ENCODE measurements around the gene AAMDC. TPM values are rescaled to one million over a fixed set of nuclear protein-coding genes. Genes with fewer than 3 reads are reported as not detected.

The AAMDC gene
- total and polyA plus RNA-seq, 2 donors (not counting 1 experiment from before 2014, with no cell fraction given): 1.9 to 7.5 TPM

- intact Hi-C loops (cut with micrococcal nuclease): no loop called here
- CTCF ChIA-PET: no interaction called here
- Histone ChIP-seq H3K9ac (ENCODE audit: low read length) (no peak overlapping the region), H3K9me3 (ENCODE audit: control extremely low read depth in 1 of 3, control insufficient read depth in 2 of 3, insufficient read depth in 1 of 3, low read length in 2 of 3) (no peaks in the 10 kb centered on the region), H3K4me2 (replicated peaks; ENCODE audit: low read depth, low read length, poor library complexity, severe bottlenecking) (no peak overlapping the region), H3K4me3 (ENCODE audit: control extremely low read depth in 1 of 5, extremely low read depth in 1 of 5, insufficient read depth in 1 of 5, low read depth in 2 of 5, low read length in 4 of 5) (no peak overlapping the region), H3K27me3 (replicated peaks in 1 of 4; ENCODE audit: control extremely low read depth in 1 of 4, control insufficient read depth in 3 of 4, insufficient read depth in 4 of 4, low read length in 3 of 4) (no peaks in the 10 kb centered on the region), H3K79me2 (ENCODE audit: control insufficient read depth, insufficient read depth, low read length) (no peaks in the 10 kb centered on the region), H3K36me3 (replicated peaks in 1 of 2; ENCODE audit: control extremely low read depth in 1 of 2, control insufficient read depth in 1 of 2, extremely low read depth in 1 of 2, insufficient read depth in 2 of 2, low read length in 1 of 2) (peaks cover 10 to 54% of the 10 kb centered on the region in 2 experiments), H3K27ac (ENCODE audit: low read length in 2 of 2) (no peak overlapping the region), H2AFZ (ENCODE audit: insufficient read depth, low read depth, low read length, poor library complexity, severe bottlenecking) (no peak overlapping the region), H4K20me1 (ENCODE audit: control insufficient read depth, insufficient read depth, low read length, poor library complexity, severe bottlenecking) (no peaks in the 10 kb centered on the region), H3K4me1 (ENCODE audit: control insufficient read depth in 2 of 2, insufficient read depth in 2 of 2, low read length in 2 of 2) (peaks cover 10 to 11% of the 10 kb centered on the region in 2 donors)
- Mint-ChIP-seq H3K27me3 (no peaks in the 10 kb centered on the region), H3K27ac (no peak overlapping the region), H3K4me1 (peaks cover 13% of the 10 kb centered on the region), H3K9me3 (ENCODE audit: insufficient read depth) (no peaks in the 10 kb centered on the region), H3K4me3 (no peak overlapping the region)
- TF ChIP-seq CTCF (IDR thresholded peaks at IDR 0.05) (no peak), EZH2 (IDR thresholded peaks at IDR 0.05; ENCODE audit: borderline replicate concordance, insufficient read depth, low read depth, low read length, poor library complexity, severe bottlenecking) (no peak)
- 100% methylated on average over 2 of the region's 5 CpGs for WGBS (ENCODE audit: insufficient coverage)
- DNase-seq (no peak), ATAC-seq (ENCODE audit: low read depth) (no peak)
- POLR2A ChIA-PET: no interaction called here
Measured at GRCh38 chr11:77883775-77884174, 62.8 kb downstream of the AAMDC start.

- POLR2A ChIA-PET: no interaction called here
- H3K27me3 Mint-ChIP-seq: no peaks in the 10 kb centered on the region
- Histone ChIP-seq H3K36me3 (replicated peaks in 1 of 2; ENCODE audit: control extremely low read depth in 1 of 2, control insufficient read depth in 1 of 2, extremely low read depth in 1 of 2, insufficient read depth in 2 of 2, low read length in 1 of 2) (peaks cover 10 to 50% of the 10 kb centered on the region in 2 experiments), H2AFZ (ENCODE audit: insufficient read depth, low read depth, low read length, poor library complexity, severe bottlenecking) (no peak overlapping the region), H3K27ac (ENCODE audit: low read length in 2 of 2) (no peak overlapping the region), H3K79me2 (ENCODE audit: control insufficient read depth, insufficient read depth, low read length) (no peaks in the 10 kb centered on the region), H3K27me3 (replicated peaks in 1 of 4; ENCODE audit: control extremely low read depth in 1 of 4, control insufficient read depth in 3 of 4, insufficient read depth in 4 of 4, low read length in 3 of 4) (no peaks in the 10 kb centered on the region), H3K9me3 (ENCODE audit: control extremely low read depth in 1 of 3, control insufficient read depth in 2 of 3, insufficient read depth in 1 of 3, low read length in 2 of 3) (no peaks in the 10 kb centered on the region), H3K4me2 (replicated peaks; ENCODE audit: low read depth, low read length, poor library complexity, severe bottlenecking) (no peak overlapping the region), H3K4me1 (ENCODE audit: control insufficient read depth in 2 of 2, insufficient read depth in 2 of 2, low read length in 2 of 2) (peaks cover 7% of the 10 kb centered on the region in 2 donors), H3K9ac (ENCODE audit: low read length) (no peak overlapping the region), H4K20me1 (ENCODE audit: control insufficient read depth, insufficient read depth, low read length, poor library complexity, severe bottlenecking) (no peaks in the 10 kb centered on the region), H3K4me3 (ENCODE audit: control extremely low read depth in 1 of 5, extremely low read depth in 1 of 5, insufficient read depth in 1 of 5, low read depth in 2 of 5, low read length in 4 of 5) (no peak overlapping the region)
- H3K4me3 Mint-ChIP-seq: no peak overlapping the region
- H3K4me1 Mint-ChIP-seq: peaks cover 8% of the 10 kb centered on the region
- H3K27ac Mint-ChIP-seq: no peak overlapping the region
- no peak for ATAC-seq (ENCODE audit: low read depth)
- TF ChIP-seq EZH2 (IDR thresholded peaks at IDR 0.05; ENCODE audit: borderline replicate concordance, insufficient read depth, low read depth, low read length, poor library complexity, severe bottlenecking) (no peak), CTCF (IDR thresholded peaks at IDR 0.05) (no peak)
- WGBS (ENCODE audit: insufficient coverage): 90% methylated on average over 4 of the region's 6 CpGs
- DNase-seq: no peak
- CTCF ChIA-PET: no interaction called here
- no peaks in the 10 kb centered on the region for H3K9me3 Mint-ChIP-seq (ENCODE audit: insufficient read depth)
- intact Hi-C loops (cut with micrococcal nuclease): no loop called here
Measured at GRCh38 chr11:77884186-77884828, 63.4 kb downstream of the AAMDC start.
